Fibroblast of pulmonary artery (primary cell): Measurements from ENCODE around the gene SEMA5A.

ENCODE experiments used
- DNase-seq: peaks from one replicate; pipeline ENCODE4 v3.0.0-alpha.2; 2010; ENCODE audit warnings: low read depth
- H3K4me3 ChIP-seq: replicated peaks from 2 replicates; pipeline ENCODE4 v1.5.1; 2011; ENCODE audit warnings: low read depth, mild to moderate bottlenecking, control low read depth, low read length, moderate library complexity
- TF ChIP-seq, protein P1 (sequence below): IDR thresholded peaks from 2 replicates; pipeline ENCODE4 v1.5.1; 2011; ENCODE audit warnings: mild to moderate bottlenecking, control low read depth, low read length, inconsistent platforms; ENCODE audit errors: missing control alignments

Gene SEMA5A

DNA sequence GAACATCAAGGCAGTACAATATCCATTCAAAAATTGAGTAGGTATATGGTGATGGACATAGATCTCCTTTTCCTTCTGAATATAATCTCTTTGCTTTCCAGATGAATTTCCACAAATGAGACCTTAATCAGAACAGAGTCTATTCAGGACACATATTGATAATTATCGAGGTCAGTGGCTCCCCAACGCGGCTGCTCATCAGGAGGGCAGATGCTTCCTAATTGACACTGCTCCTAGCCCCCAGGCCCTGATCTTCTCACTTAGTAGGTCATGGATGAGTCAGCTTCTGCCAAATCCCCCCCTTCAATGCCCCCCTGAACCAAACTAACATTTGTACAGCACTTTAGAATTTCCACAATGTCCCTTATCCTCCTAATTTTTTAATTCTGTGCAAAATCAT is 51.6 kb downstream of the SEMA5A start:
- TF ChIP-seq, protein P1, sequence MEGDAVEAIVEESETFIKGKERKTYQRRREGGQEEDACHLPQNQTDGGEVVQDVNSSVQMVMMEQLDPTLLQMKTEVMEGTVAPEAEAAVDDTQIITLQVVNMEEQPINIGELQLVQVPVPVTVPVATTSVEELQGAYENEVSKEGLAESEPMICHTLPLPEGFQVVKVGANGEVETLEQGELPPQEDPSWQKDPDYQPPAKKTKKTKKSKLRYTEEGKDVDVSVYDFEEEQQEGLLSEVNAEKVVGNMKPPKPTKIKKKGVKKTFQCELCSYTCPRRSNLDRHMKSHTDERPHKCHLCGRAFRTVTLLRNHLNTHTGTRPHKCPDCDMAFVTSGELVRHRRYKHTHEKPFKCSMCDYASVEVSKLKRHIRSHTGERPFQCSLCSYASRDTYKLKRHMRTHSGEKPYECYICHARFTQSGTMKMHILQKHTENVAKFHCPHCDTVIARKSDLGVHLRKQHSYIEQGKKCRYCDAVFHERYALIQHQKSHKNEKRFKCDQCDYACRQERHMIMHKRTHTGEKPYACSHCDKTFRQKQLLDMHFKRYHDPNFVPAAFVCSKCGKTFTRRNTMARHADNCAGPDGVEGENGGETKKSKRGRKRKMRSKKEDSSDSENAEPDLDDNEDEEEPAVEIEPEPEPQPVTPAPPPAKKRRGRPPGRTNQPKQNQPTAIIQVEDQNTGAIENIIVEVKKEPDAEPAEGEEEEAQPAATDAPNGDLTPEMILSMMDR = no peak
- no peak overlapping the region for H3K4me3 ChIP-seq
- DNase-seq = no peak

DNA sequence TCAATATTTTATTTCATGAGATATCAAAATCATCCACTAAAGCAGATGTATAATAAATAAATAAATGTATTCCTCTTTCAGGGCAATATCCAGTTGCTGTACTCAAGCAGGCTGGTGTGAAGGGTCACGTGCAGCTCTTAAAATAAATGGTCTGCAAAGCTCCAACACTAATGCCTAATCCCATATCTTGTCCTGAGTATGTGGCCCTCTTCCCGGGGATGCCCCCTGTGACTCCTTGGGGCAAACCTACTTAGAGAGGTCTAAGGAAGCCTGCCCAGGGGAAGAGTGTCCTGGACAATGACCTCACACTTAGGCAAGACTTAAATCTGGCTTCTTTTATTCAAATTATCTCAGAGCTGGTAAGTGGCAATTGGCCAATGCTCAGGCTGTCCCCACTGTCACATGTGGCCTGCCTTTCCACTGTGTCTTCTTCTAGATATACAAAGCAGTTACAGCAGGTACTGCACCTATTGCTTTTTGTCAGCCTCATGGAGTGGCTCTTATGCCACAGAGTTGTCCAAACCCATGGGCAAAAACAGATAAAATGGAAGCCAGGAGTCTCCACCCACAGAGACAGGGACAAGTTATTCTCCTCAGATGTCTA is 55.3 kb downstream of the SEMA5A start:
- TF ChIP-seq, protein P1 = no peak
- no peak for DNase-seq
- H3K4me3 ChIP-seq = no peak overlapping the region

DNA sequence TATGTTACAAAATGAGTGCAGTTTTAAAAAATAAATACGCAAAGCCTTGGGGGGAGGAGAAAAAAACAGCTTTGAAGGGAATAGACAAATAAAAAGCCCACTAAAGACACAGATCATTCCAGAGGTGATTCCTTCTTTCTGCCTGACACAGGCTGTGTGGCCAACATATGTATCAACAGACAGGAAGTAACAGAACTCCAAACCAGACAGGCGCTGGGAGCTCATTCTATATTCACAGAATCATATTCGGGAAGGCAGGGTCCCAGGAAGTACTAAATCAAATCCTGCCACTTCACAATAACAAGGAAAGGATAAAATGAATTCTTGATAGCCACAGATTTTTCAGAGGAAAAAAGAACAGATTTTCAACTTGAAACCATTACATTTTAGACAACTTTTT is 62.1 kb downstream of the SEMA5A start:
- no peak for DNase-seq
- TF ChIP-seq, protein P1 = no peak
- no peak overlapping the region for H3K4me3 ChIP-seq

DNA sequence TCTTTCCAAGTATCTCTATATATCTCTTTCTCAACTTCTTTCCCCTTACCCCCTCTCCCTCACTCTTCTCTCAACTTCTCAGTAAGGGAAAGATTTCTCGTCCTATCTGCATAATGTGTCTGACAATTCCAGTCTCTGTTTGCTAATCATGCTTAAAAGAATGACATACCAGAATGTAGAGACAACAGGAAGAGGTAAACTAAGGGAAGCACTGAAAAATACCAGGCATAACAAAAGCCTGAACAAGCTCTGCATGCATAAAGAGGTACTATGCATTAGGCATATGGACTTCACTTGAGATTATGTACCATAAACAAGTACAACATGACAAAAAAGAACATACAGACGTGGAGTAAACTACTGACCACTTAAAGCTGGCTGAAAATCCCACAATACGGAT is 62.6 kb downstream of the SEMA5A start:
- H3K4me3 ChIP-seq = no peak overlapping the region
- no peak for DNase-seq
- TF ChIP-seq, protein P1 = no peak

DNA sequence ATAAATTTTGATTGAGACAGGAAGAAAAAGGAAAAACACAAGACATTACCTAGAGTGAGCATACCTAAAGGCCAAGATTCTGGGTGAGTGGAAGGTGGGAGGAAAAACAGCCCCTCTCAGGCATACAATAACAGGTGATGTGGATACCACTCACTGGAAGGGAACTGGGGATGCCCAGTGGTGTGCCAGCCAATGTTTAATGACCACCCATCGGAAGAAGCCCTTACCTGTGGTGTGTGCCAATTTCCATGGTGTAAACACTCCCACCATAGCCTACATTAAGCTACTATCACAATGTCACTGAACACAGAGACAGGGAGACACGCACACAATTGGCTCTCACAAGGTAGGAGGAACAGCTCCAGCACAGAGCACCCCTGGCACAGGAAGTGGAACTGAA is 63.5 kb downstream of the SEMA5A start:
- TF ChIP-seq, protein P1 = no peak
- H3K4me3 ChIP-seq = no peak overlapping the region
- no peak for DNase-seq

DNA sequence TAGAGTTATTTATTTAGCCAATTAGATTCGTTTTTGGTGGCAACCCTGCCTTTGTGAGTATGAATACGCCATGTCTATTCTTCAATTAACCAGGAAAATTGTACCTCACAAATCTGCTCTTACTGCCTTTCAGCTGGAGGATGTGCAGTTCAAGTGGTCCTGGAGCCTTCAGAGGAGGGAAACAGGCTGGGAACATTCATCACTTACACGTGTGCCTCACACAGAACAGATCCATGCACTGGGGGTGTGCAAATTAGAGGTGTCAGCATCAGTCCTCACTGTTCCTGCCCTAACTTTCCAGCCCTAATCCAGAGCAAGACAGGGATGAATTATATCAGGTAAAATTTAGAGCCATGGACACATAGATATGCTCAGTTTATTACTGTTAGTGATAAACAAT is 65.4 kb downstream of the SEMA5A start:
- no peak for DNase-seq
- TF ChIP-seq, protein P1 = no peak
- H3K4me3 ChIP-seq = no peak overlapping the region

DNA sequence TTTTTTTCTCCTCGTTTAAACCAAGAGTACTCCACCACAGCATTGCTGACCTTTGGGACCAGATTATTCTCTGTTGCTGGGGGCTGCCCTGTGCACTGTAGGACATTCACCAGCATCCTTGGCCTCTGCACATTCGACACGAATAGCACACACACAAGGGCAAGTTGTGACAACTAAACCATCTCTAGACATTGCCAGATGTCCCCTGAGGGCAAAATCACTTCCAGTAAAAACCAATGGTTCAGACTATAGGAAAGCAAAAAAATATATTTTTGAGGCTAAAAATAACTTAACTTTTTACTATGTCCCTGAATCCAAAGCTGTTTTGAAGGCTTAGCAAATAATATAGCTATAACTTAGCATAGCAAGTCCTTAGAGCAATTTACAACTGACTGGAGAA is 65.9 kb downstream of the SEMA5A start:
- TF ChIP-seq, protein P1 = no peak
- DNase-seq = no peak
- H3K4me3 ChIP-seq = no peak overlapping the region
